ELR (cell line): Measurements from ENCODE around the gene CCDC88B.

ENCODE experiments used
- DNase-seq: peaks from one replicate; pipeline ENCODE4 v3.0.0-alpha.2; 2015; ENCODE audit warnings: low read depth

The CCDC88B gene

DNA sequence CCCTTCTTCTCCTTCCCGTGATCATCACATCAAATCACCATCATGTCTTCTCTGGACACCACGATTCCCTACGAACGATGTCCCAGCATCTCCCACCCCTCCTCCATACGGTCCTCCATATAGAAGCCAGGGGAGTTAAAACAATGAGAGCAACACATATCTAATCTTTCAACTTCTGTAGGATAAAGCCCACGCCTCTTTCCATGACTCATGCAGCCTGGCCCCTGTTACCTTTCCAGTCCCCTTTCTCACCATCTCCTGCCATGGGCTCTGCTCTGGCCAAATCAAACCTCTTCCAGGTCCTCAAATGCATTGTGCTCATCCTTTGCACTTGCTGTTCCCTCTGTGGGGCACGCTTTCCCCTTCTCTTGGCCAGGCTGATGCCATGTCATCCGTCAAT lies 42.6 kb downstream of the CCDC88B start:
- DNase-seq = no peak

DNA sequence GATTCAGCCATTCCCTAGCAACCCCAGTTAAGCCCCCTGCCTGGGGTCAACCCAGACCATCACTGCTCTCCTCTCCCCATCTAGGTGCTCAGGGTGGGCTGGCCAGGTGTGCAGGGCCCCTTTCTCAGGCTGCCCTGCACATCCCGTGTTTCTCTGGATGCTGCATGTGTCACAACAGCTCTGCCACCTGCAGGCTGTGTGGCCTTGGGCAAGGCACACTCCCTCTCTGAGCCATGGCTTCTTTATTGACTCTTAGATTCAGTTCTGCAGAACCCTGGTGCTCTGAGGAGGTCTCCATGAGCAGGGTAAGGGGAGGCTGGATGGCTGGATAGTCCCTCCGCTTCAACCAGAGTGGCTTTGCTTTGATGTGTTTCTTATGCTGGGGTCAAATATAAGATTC lies 43.6 kb downstream of the CCDC88B start:
- DNase-seq = no peak

- no peak for DNase-seq
These were observed 44.2 kb downstream of the CCDC88B start for GRCh38 chr11:64384028-64384737.

- peak; percentile 28 for DNase-seq
These were observed 45.3 kb downstream of the CCDC88B start for GRCh38 chr11:64384981-64385944.

DNA sequence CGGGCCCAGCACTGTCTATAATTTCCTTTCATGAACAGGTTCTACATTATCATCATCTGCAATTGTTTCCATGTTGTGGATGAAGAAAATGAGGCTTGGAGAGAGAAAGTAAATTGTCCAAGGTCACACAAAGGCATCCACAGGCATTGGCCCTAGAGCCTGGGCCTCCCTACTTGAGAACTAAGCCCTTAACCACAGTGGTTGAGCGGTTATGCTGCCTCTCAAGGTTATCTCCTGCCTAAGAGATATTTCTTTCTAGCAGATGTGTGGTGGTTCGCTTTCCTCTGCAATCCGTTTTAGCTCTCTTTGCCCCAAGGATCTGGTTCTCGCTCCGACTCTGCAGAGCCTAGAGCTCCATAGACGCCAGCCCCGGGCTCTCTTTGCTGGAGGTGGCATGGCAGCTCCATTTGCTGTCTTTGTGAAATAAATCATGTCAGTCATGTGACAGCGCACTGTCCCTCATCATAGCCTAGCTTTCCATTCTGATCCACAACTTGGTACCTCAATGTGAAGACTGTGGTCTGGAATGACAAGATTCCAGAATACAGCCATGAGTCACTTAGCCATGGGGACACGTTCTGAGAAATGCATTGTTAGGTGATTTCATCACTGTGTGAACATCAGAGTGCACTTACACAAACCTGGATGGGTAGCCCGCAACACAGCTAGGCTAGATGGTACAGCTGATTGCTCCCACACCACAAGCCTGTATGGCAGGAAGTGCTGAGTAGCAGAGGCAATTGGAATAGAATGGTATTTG lies 46.1 kb downstream of the CCDC88B start:
- DNase-seq = peak; percentile 88

DNA sequence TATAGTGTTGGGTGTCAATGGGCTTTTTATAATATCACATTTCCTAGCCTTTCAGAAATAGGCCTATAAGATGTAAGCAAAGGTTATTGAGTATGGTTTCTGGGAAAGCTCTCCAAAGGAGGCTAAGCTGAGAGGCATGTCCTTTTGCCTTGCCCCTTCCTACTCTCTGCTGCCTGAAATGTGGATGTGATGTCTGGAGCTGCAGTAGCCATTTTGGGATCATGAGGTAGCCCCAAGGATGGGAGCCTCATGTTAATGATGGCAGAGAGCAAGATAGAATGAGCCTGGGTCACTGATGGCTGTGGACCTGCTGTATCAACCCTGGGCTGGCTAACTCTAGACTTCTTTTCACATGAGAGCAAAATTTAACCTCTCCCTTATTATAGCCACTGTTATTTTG lies 47.9 kb downstream of the CCDC88B start:
- no peak for DNase-seq

DNA sequence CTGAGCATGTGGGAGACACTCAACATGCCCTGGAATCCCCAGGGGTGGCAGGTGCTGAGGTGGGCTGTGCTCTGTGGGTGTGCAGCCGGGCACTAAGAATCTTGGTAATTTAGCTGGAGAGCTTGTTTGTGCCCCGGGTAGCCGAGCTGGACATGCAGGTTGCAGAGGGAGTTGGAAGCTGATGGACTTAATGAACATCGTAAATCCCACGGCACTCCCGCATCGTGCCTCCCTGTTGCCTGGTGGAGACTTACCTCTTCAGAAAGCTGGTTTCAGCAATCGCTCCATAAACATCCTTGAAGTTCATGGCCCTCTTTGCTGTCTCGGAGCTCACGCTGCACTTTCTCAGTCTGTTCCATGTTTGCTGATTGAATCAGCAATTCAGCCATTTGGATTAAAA lies 48.9 kb downstream of the CCDC88B start:
- DNase-seq = no peak

- DNase-seq = no peak
These were observed 49.8 kb downstream of the CCDC88B start for GRCh38 chr11:64389851-64390250.

GRCh38 chr11:64390558-64390957 lies 50.6 kb downstream of the CCDC88B start:
- no peak for DNase-seq

DNA sequence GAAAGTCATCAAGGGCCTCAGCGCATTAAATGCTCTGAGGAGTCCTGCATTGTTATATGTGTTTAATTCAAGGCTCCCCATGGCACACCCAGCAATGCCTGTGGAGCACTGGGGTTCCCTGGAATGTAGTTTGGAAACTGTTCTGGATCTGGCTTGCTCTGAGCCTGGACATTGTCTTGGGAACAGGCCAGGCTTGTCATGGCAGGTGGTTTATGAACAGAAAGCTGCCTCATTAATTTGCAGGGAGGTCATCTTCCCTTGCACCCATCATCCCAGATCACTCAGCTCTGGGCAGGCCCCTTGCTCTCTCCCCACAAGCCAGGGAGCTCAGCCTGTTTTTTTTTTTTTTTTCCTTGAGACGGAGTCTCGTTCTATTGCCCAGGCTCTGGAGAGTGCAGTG lies 51.8 kb downstream of the CCDC88B start:
- DNase-seq = no peak

DNA sequence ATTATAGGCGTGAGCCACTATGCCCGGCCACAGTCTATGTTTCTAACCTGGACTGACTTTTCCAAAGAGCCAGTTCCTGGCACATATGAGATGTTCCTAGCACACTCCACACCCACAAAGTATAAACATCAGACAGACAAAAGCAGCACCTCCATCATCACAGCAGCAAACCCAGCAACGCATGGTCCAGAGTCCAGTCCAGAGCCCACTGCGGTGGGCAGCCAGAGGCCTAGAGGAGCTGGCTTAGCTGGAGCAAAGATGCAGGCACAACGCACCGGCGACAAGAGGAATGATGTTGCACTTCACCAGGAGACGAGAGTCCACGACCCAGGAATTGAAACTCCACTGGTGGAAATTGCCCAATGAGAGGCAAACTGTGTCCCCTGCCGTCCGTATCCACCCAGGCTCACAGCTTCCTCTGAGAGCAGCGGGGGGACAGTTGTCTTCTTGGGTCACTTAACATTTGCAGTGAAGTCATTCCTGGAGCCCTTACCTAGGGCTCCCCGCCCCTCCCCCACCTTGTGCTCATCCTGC lies 55.6 kb downstream of the CCDC88B start:
- DNase-seq = no peak

DNA sequence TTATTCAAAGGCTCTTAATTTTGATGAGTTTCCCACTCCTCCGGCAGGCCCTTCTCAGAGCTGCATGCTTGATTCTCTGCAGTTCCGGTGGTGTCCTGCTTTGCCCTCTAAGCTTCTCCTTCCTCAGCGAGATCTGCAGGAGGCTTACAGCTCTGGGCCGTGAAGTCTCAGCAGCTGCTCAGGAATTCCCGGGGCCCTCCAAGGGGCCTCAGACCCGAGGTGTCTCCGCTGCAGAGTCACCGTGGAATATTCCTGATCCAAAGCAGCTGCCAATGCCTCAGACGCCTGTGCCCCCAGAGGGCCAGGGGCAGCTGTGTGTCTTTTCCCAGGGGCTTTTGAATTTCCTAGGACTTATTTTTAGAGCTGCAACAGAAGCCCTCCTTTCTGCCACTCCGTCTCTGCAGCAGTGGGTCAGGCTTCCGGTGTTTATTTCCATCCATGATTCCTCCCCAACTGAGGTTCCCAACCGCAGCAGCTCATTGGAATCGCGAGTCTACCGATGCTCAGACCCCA lies 56.1 kb downstream of the CCDC88B start:
- DNase-seq = peak; percentile 18

DNA sequence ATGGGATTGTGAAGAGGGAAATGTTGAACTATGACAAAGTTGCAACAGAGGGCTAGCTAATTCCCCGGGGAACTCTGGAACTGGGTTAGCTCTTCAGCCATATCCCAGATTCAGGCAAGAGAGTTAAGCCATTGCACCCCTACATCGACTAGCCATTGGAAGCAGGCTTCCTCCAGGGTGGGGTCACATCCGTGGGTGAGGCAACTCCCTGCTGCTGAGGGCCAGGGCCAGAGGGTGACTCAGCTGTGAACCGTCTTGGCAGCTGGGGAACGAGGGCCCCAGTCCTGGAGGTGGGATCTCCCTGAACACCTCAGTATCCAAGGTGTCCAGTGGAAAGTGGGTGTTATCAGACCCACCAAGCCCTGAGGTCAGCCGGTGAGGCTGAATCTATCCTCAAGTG lies 60.1 kb downstream of the CCDC88B start:
- peak; percentile 64 for DNase-seq

GRCh38 chr11:64400667-64401066 lies 60.7 kb downstream of the CCDC88B start:
- no peak for DNase-seq

DNA sequence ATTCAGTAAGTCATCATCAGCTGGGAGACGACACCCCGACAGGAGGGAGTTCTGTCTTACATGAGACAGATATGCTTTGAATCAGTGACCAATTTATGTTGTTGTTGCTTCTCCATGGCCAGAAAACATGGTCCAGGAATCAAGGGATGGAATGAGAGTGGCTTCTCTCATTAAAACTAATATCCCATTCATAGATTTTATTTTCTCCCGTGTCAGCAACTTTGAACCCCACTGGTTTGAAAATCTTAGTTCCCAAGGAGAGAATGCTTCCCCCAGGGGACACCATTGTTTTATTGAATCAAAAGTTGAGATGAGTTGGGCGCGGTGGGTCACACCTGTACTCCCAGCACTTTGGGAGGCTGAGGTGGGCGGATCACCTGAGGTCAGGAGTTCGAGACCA lies 61.8 kb downstream of the CCDC88B start:
- DNase-seq = no peak

DNA sequence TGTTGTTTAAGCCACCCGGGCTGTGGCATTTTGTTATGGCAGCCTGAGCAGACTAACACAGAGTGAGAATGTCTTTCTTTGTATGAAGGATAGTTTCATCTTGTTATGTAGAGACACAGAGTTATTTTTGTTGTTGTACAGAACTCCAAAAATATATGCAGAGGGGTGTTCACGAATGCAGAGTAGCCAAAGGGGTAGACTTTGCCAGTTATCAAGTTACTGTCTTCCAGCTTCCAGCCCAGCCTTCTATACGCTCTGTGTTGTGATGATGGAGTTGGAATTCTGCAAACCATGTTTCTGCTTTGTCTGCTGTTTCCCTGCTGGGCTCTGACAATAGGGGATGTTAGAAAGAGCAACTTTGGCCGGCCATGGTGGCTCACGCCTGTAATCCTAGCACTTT lies 63.1 kb downstream of the CCDC88B start:
- no peak for DNase-seq

- no peak for DNase-seq
These were observed 66.4 kb downstream of the CCDC88B start for GRCh38 chr11:64406221-64406946.
